Testis (tissue), 2 donors: ENCODE results near the gene HOMER2.

Experiments used
- CTCF ChIP-seq, 3 experiments: fragments of 450-650 bp in 2 of 3; fragments of 200-600 bp in 1 of 3; sonication (generic) in 1 of 3; IDR thresholded peaks; one replicate each; pipeline ENCODE4 v1.5.1; 2016 to 2019; ENCODE audit warnings: antibody characterized with exemption in 3 of 3, mild to moderate bottlenecking in 2 of 3, moderate library complexity in 1 of 3
- POLR2A ChIP-seq: fragments of 450-650 bp; IDR thresholded peaks from one replicate; pipeline ENCODE4 v1.6.1; 2017; ENCODE audit warnings: antibody characterized with exemption, mild to moderate bottlenecking, moderate library complexity

- TF ChIP-seq CTCF (IDR thresholded peaks at IDR 0.05) (no peak), POLR2A (no peak)
Measured at GRCh38 chr15:82832601-82833361, 119.7 kb downstream of the HOMER2 start.
